ENCODE measurements around the gene CPN2.

Gene CPN2

GRCh38 chr3:194326192-194326967 is 24.7 kb downstream of the CPN2 start:
- DNase-seq, result no peak

DNA sequence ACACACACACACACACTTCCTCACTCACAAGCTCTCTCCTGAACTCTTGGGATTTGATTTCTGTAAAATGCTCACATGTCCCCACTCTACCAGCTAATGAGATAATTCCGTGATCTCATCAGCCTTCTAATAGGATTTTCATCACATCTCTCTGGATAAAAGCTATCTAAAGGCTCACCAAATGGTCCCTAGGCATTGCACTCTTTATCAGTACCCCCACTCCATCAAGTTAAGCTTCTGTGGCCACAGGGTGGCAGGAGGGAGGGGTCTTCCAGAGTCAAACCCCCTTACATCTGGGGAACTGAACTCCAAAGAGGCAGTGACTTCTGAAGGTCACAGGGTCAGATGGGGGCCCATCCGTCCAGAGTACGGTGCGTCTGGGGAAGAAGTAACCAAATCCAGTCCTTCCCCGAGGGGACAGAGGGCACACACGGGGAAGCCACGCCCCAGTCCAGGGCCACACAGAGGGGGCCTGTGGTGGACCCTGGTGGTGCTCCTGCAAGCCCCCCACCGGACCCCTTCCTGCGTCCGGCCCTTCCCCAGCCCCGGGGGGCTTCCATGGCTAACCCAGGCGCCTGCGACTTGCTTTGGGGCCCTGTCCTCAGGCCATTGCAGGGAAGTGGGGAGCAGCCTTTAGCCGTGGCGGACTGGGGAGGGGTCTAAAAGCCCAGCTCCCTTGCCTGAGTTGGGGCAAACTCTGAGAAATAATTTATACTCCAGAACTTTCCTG is 25.5 kb downstream of the CPN2 start:
- no peak for DNase-seq

- DNase-seq, result no peak
Measured at GRCh38 chr3:194324823-194325327, 26.3 kb downstream of the CPN2 start.

GRCh38 chr3:194323785-194324735 is 27.1 kb downstream of the CPN2 start:
- no peak for DNase-seq

DNA sequence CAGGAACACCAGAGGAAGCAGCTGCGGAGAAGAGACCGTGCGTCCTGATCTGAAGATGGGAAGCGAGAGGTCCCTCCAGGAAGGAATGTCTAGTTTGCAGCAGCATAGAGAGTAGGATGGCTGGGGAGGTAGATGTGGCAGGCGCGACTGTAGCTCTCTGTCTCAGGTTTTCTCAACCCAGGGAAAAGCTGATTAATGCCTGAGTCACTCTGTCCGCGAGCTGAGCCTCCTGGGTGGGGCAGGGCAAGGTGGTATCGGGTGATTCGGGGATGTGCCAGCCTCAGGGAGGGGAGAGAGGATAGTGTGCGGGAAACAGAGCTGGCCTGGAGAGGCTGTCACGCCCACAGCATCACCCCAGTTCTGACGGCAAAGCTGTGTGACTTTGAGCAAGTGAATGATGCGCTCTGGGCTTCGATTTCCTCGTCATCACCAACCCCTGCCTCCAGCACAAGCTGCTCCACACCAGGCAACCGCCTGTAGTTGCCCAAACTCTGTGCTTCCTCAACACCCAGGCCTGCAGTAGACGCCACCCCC is 28.4 kb downstream of the CPN2 start:
- DNase-seq, result no peak

DNA sequence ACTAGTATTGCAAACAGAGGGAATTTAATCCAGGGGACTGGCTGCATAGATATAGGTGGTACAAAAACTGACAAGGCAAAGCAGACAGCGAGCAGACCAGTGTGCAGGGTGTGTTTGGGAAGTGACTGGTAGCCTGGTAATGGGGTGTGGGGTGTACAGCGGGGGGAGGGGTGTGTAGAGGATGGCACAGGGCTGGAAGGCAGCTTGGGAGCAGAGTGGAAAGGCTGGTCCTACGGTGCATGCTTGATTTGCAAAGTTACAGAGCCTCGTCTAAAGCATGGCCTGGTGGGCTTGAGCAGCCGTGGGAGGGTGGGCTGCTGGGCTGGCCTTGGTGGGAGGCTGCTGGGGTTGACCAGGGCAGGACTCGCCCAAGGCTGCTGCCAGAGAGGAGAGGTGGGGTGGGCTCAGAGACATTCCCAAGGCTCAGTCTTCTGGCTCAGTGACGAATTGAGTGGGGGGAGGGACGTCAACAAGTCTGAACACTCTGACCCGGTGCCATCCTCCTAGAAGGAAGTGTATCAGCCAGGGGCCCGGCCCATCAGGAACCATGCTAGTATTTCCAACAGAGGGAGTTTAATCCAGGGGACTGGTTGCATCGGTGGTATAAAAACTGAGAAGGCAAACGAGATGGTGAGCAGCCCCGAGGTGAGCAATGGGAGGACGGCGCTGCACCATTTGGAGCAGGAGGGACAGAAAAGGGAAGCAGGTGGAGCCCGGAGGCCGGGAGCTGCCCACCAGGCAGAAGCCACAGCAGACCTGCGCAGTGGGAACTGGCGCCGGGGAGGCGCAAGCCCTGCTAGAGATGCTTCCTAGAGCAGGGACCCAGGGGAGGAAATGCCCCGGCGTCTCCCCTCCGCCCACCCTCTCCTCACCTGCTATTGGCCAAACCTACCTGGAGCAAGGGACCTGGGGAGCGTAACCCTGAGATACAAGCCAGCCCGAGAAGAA is 29.2 kb downstream of the CPN2 start:
- no peak for DNase-seq

GRCh38 chr3:194320744-194321243 is 30.3 kb downstream of the CPN2 start:
- no peak for DNase-seq

DNA sequence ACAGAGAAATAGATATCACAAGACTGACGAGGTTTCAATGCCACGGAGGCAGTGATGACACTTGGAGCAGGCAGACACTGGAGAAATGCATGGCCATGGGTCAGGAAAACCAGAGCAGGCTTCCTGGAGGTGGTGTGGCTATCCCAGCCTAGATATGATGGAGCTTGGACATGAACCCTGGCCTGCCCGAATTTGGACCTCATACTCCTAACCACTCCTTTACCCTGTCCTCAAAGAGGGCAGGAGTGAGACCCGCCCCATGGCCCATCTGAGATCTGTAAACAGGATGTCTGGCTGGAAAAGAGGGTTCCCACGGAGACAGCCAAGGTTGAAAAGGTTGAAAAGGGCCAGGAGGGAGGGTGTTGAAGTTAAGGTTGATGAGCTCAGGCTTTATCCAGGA is 31.0 kb downstream of the CPN2 start:
- DNase-seq, result no peak

DNA sequence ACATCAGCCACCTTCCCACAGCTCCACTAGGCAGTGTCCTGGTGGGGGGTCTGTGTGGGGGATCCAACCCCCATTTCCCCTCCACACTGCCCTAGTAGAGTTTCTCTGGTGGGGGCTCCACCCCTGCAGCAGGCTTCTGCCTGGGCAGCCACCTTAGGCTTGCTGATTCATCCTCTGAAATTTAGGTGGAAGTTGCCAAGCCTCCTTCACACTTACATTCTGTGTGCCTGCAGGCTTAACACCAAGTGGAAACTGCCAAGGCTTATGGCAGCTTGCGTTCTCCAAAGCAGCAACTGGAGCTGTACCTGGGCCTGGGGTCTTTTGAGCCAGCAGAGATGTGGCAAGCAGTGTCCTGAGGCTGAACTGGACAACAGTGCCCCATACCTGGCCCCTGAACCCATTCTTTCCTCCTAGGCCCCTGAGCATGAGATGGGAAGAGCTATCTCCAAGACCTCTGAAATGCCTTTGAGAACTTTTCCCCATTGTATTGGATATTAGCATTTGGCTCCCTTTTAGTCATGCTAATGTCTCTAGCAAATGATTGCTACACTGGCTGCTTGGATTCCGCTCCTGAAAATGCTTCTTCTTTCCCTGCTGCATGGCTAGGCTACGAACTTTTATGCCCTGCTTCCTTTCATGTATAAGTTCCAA is 32.5 kb downstream of the CPN2 start:
- DNase-seq, result no peak

- no peak for DNase-seq
Measured at GRCh38 chr3:194316918-194317317, 34.2 kb downstream of the CPN2 start.

- no peak for DNase-seq
Measured at GRCh38 chr3:194315965-194316361, 35.2 kb downstream of the CPN2 start.

GRCh38 chr3:194315088-194315964 is 35.8 kb downstream of the CPN2 start:
- DNase-seq, result peak; percentile 62

DNA sequence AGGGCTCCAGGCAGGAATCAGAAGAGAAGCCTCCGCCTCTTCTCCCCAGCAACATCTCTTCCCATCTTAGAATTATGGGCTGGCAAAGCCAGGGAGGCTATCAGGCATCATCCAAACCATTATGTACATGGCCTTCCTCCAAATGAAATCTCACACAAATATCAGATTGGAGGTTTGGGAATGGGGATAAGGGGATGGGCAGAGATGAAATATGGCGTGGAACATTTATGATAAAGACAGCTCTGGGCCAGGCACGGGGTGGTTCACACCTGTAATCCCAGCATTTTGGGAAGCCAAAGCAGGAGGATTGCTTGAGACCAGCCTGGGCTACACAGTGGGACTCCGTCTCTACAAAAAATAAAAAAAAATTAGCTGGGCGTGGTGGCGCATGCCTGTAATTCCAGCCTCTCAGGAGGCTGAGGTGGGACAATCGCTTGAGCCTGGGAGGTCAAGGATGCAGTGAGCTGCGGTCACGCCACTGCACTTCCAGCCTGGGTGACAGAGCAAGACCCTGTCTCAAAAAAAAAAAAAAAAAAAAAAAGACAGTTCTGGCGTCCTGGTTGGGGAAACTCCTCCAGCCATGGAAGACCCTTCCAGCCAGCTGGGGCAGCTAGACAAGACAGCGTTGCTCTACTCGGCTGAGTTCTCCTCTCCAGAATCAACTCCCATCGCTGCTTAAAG is 36.6 kb downstream of the CPN2 start:
- DNase-seq, result no peak

GRCh38 chr3:194313560-194314387 is 37.4 kb downstream of the CPN2 start:
- peak; percentile 4 for DNase-seq

DNA sequence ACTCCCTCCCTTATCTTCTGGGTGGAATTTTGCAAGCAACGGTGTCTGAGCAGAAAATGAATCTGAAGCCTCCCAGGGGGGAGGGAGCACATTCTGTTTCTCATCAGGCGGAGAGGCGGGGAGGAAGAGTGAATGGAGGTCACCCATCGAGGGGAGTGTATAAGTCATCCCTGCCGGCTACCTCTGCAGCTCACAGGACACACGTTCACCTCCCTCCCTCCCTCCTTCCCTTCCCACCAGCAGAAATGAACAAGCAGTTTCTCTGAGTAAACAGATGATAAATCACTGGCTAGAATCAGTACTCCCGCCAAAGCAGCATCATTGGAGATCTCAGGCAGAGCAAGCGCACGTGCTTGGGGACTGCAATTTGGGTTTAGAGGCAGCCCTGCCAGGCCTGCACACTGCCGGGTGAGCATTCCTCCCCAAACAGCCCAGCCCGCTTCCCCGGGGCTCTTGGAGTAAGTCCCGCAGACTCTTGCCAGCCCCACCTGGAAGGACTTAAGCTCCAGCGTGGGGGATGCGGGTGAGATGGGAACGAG is 38.3 kb downstream of the CPN2 start:
- DNase-seq, result no peak

DNA sequence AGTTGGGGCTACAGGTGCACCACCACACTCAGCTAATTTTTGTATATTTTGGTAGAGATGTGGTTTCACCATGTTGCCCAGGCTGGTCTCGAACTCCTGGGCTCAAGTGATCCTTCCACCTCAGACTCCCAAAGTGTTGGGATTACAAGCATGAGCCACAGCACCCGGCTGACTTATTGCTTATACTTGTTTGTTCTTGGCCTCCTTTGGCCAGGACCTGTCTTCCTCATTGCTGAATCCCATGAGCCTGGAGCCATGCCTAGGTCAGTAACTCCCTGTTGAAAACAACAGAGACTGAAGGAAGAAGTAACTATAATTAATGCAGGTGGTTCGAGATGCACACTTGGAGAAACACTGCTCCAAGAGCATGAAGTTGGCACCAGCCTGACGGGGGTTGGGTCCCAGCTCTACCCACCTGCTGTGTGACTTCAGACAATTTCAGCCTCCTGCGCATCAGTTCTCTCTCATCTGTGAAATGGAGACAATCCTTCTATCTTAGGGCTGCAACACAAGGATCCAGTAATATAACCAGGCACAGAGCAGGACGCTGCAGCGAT is 38.9 kb downstream of the CPN2 start:
- DNase-seq, result no peak

DNA sequence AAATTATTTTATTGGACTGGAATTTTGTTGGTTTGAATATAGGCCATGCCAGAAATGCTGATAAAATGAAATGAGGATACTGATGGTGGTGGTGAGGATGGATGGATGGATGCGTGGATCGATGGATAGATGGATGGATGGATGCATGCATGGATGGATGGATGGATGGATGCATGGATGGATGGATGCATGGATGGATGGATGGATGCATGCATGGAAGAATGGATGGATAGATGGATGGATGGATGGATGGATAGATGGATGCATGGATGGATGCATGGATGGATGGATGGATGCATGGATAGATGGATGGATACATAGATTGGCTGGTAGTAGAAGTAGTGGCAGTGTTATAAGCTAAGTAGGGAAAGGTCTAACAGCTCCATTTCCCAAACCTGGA is 40.1 kb downstream of the CPN2 start:
- DNase-seq, result no peak
